Omental fat pad (tissue), 4 donors: ENCODE measurements around the gene AFF2. TPM values are rescaled to one million over a fixed set of nuclear protein-coding genes. Genes with fewer than 3 reads are reported as not detected.

Experiments used
- ATAC-seq: fragments of 150-250 bp; one replicate; pipeline ENCODE4 v1.9.1; 2016; ENCODE audit warnings: mild to moderate bottlenecking, moderate library complexity; ENCODE audit not compliant: low FRiP score
- DNase-seq: peaks from one replicate; pipeline ENCODE4 v3.0.0-alpha.2; 2019; ENCODE audit warnings: low spot score
- CTCF ChIP-seq, 3 donors: fragments of 450-650 bp; IDR thresholded peaks; one replicate each; pipeline ENCODE4 v1.5.1; 2016 to 2017; ENCODE audit warnings: antibody characterized with exemption in 3 of 3, mild to moderate bottlenecking in 3 of 3, moderate library complexity in 2 of 3
- total RNA-seq, 4 donors: library from RNA; depleted of rRNA; stranded (reverse); fragments of >200 nt; gene quantifications; one replicate each; pipeline ENCODE4 v1.1.0, GENCODE V29; 2016

AFF2 gene
- total RNA-seq, 4 donors from 2014 or later, result 5.7 to 16.7 (median 12.3) TPM

GRCh38 chrX:148542481-148543255 is 42.3 kb downstream of the AFF2 start:
- no peak for TF ChIP-seq CTCF (IDR thresholded peaks at IDR 0.05)
- ATAC-seq (no peak), DNase-seq (no peak)

GRCh38 chrX:148552775-148553174 is 52.4 kb downstream of the AFF2 start:
- no peak for TF ChIP-seq CTCF (IDR thresholded peaks at IDR 0.05)
- DNase-seq (no peak), ATAC-seq (no peak)

- TF ChIP-seq CTCF (IDR thresholded peaks at IDR 0.05), result no peak
- ATAC-seq, result no peak
- DNase-seq, result no peak
These were observed 54.7 kb downstream of the AFF2 start for GRCh38 chrX:148555101-148555500.

- no peak for TF ChIP-seq CTCF (IDR thresholded peaks at IDR 0.05)
- ATAC-seq (no peak), DNase-seq (no peak)
These were observed 55.3 kb downstream of the AFF2 start for GRCh38 chrX:148555571-148556243.

GRCh38 chrX:148556498-148556897 is 56.1 kb downstream of the AFF2 start:
- ATAC-seq, result no peak
- no peak for TF ChIP-seq CTCF (IDR thresholded peaks at IDR 0.05)
- DNase-seq, result no peak

DNA sequence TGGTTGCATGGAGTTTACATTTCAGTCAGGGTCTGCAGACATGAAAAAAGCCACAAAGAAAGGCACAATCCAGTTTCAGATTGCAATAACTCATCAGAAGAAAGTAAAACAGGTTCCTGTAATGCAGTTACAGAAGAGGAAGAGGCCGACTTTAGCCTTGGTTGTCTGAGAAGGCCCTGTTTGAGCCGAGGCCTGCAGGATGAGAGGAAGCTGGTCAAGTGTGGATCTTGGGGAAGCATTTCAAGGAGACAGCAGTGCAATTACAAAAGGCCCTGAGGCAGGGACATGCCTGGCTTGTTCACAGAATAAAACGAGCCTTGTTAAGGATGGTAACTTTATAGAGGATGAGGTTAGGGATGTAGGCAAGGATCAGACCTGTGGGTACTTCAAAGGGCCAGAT is 62.4 kb downstream of the AFF2 start:
- ATAC-seq (no peak), DNase-seq (no peak)
- no peak for TF ChIP-seq CTCF (IDR thresholded peaks at IDR 0.05)

GRCh38 chrX:148567229-148567628 is 66.8 kb downstream of the AFF2 start:
- DNase-seq (no peak), ATAC-seq (no peak)
- no peak for TF ChIP-seq CTCF (IDR thresholded peaks at IDR 0.05)
